OCI-LY7 (cell line): ENCODE measurements around the gene CELF6. TPM values are rescaled to one million over a fixed set of nuclear protein-coding genes. Genes with fewer than 3 reads are reported as not detected.

Experiments
- BruUV-seq: library from RNA; stranded (reverse); fragments of 400-500 nt; replicated peaks from 2 replicates; lab custom pipeline; 2021; lab: Mats Ljungman, UMichigan
- CTCF ChIA-PET: fragments of 300-600 bp; sonication (Branson Sonifier 250); formaldehyde crosslinking; loops from one replicate; lab custom pipeline; 2022; ENCODE audit warnings: antibody characterized with exemption; ENCODE audit not compliant: unreplicated experiment; lab: Charles Lee
- POLR2A ChIA-PET: fragments of 300-600 bp; sonication (Branson Sonifier 250); formaldehyde crosslinking; loops from one replicate; lab custom pipeline; 2022; ENCODE audit warnings: antibody characterized with exemption; lab: Charles Lee
- DNase-seq: peaks from one replicate; pipeline ENCODE4 v3.0.0-alpha.2; 2015; ENCODE audit warnings: low spot score
- H2AFZ ChIP-seq: fragments of 200-600 bp; sonication (generic), shearing (Covaris generic); 2 replicates; pipeline ENCODE4 v1.6.1; 2014; ENCODE audit warnings: mild to moderate bottlenecking, antibody characterized with exemption, low read length, moderate library complexity
- H3K27ac ChIP-seq: fragments of 200-600 bp; sonication (generic); 2 replicates; pipeline ENCODE4 v1.5.1; 2014; ENCODE audit warnings: mixed run types, low read depth, mild to moderate bottlenecking, moderate library complexity, low read length, inconsistent platforms; ENCODE audit not compliant: poor library complexity, severe bottlenecking
- H3K36me3 ChIP-seq: fragments of 200-600 bp; sonication (generic); 2 replicates; pipeline ENCODE4 v1.6.1; 2014; ENCODE audit warnings: mild to moderate bottlenecking, antibody characterized with exemption, low read length, moderate library complexity, mixed read lengths; ENCODE audit not compliant: insufficient read depth
- H3K4me1 ChIP-seq: fragments of 200-600 bp; sonication (generic); 2 replicates; pipeline ENCODE4 v1.5.1; 2014; ENCODE audit warnings: mild to moderate bottlenecking, low read length; ENCODE audit not compliant: insufficient read depth, poor library complexity, severe bottlenecking
- H3K4me2 ChIP-seq: fragments of 200-600 bp; sonication (generic); 2 replicates; pipeline ENCODE4 v1.6.1; 2014; ENCODE audit warnings: mild to moderate bottlenecking, low read length
- H3K4me3 ChIP-seq: fragments of 200-600 bp; sonication (generic); 2 replicates; pipeline ENCODE4 v1.5.1; 2014; ENCODE audit warnings: mild to moderate bottlenecking, low read depth, low read length; ENCODE audit not compliant: poor library complexity, severe bottlenecking
- H3K79me2 ChIP-seq: fragments of 200-600 bp; sonication (generic); 2 replicates; pipeline ENCODE4 v1.6.1; 2016; ENCODE audit warnings: low read depth, mild to moderate bottlenecking, low read length, moderate library complexity, mixed read lengths; ENCODE audit not compliant: insufficient read depth
- H3K9me2 ChIP-seq: fragments of 200-600 bp; sonication (generic); 2 replicates; pipeline ENCODE4 v1.6.1; 2016; ENCODE audit warnings: mild to moderate bottlenecking, low read length, mixed read lengths; ENCODE audit not compliant: insufficient read depth
- H3K9me3 ChIP-seq: fragments of 200-600 bp; sonication (generic); 2 replicates; pipeline ENCODE4 v1.6.1; 2014; ENCODE audit warnings: mild to moderate bottlenecking, mixed run types, low read length, mixed read lengths
- H4K20me1 ChIP-seq: fragments of 200-600 bp; sonication (generic); 2 replicates; pipeline ENCODE4 v1.6.1; 2014; ENCODE audit warnings: mild to moderate bottlenecking, antibody characterized with exemption, low read length, moderate library complexity, mixed read lengths; ENCODE audit not compliant: insufficient read depth
- CTCF ChIP-seq: fragments of 200-600 bp; sonication (generic); conservative IDR thresholded peaks from 2 replicates; pipeline ENCODE4 v1.5.1; 2014; ENCODE audit warnings: mild to moderate bottlenecking, antibody characterized with exemption, low read length, moderate library complexity, mixed read lengths
- EZH2phosphoT487 ChIP-seq: fragments of 200-600 bp; sonication (generic); IDR thresholded peaks from 2 replicates; pipeline ENCODE4 v1.6.1; 2018; ENCODE audit warnings: low read depth, borderline replicate concordance, mild to moderate bottlenecking, mixed run types, antibody characterized with exemption, low read length, moderate library complexity, mixed read lengths
- intact Hi-C: fragments of 100-400 bp; cut with micrococcal nuclease; formaldehyde crosslinking; loops from one replicate; pipeline ENCODE4 v1.10.0; 2022; ENCODE audit not compliant: unreplicated experiment
- total RNA-seq, 2 experiments: library from RNA; depleted of rRNA in 1 of 2; stranded (reverse); fragments of >200 nt in 1 of 2; shearing (Covaris generic) in 1 of 2; gene quantifications; 2 replicates each; pipeline ENCODE4 v1.2.3, GENCODE V29; 2014 to 2022

Gene CELF6
- total RNA-seq, 2 experiments from 2014 or later, result 0.78 to 0.79 TPM

DNA sequence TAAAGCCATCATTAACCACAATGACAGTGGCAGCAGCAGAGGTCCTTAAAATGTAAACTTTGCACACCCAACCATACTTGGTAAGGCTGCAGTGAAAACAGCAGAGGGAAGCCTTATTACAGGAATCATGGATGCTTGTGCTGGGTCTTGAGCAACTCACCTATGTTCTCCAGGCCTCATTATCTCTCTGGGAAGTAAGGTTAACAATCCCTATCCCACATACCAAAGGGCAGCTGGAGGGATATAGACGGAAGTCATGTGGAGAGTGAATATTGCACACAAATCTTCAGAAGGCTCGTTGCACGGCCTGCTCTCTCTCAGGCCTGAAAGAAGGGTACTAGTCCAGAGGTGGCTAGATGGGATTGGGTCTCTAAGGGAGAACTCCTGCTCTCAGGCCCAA lies 25.8 kb upstream of the CELF6 start:
- Histone ChIP-seq H3K79me2 (no peaks in the 10 kb centered on the region), H3K9me2 (no peaks in the 10 kb centered on the region), H3K4me1 (no peaks in the 10 kb centered on the region), H3K4me2 (no peak overlapping the region), H3K9me3 (no peaks in the 10 kb centered on the region), H4K20me1 (no peaks in the 10 kb centered on the region), H2AFZ (no peak overlapping the region), H3K36me3 (peaks cover 44% of the 10 kb centered on the region; the same call in 1 of the 2 replicates), H3K27ac (no peak overlapping the region), H3K4me3 (no peak overlapping the region)
- no peak for DNase-seq
- BruUV-seq, result no TSS peak
- no peak for TF ChIP-seq CTCF
- TF ChIP-seq EZH2phosphoT487, result no peak
- intact Hi-C loops, result no loop called here
- ChIA-PET CTCF (no interaction called here), POLR2A (no interaction called here)

GRCh38 chr15:72345280-72345679 lies 25.3 kb upstream of the CELF6 start:
- H3K4me2 ChIP-seq, result no peak overlapping the region
- peaks cover 39% of the 10 kb centered on the region; the same call in 1 of the 2 replicates for H3K36me3 ChIP-seq
- no peaks in the 10 kb centered on the region for H3K9me2 ChIP-seq
- no peak for DNase-seq
- intact Hi-C loops, result no loop called here
- H2AFZ ChIP-seq, result no peak overlapping the region
- no peak overlapping the region for H3K27ac ChIP-seq
- H3K79me2 ChIP-seq, result no peaks in the 10 kb centered on the region
- no peak overlapping the region for H3K4me3 ChIP-seq
- no peaks in the 10 kb centered on the region for H3K4me1 ChIP-seq
- H4K20me1 ChIP-seq, result no peaks in the 10 kb centered on the region
- no peaks in the 10 kb centered on the region for H3K9me3 ChIP-seq
- BruUV-seq, result no TSS peak
- POLR2A ChIA-PET, result no interaction called here
- CTCF ChIA-PET, result no interaction called here
- TF ChIP-seq CTCF (no peak), EZH2phosphoT487 (no peak)

- no peaks in the 10 kb centered on the region for H3K9me2 ChIP-seq
- no peaks in the 10 kb centered on the region for H4K20me1 ChIP-seq
- H3K79me2 ChIP-seq, result no peaks in the 10 kb centered on the region
- peaks cover 34% of the 10 kb centered on the region; the same call in 1 of the 2 replicates for H3K36me3 ChIP-seq
- intact Hi-C loops, result no loop called here
- no peak overlapping the region for H3K27ac ChIP-seq
- H2AFZ ChIP-seq, result no peak overlapping the region
- H3K9me3 ChIP-seq, result no peaks in the 10 kb centered on the region
- no peak overlapping the region for H3K4me3 ChIP-seq
- no TSS peak for BruUV-seq
- ChIA-PET CTCF (no interaction called here), POLR2A (no interaction called here)
- no peaks in the 10 kb centered on the region for H3K4me1 ChIP-seq
- H3K4me2 ChIP-seq, result no peak overlapping the region
- TF ChIP-seq EZH2phosphoT487 (no peak), CTCF (no peak)
- no peak for DNase-seq
Observed at GRCh38 chr15:72344602-72345001, 24.6 kb upstream of the CELF6 start.
